OCI-LY1 (cell line): ENCODE results near the gene ZBTB7A.

Source experiments
- EZH2 ChIP-seq: fragments of 200-600 bp; sonication (generic), shearing (Covaris generic); IDR thresholded peaks from 2 replicates; pipeline ENCODE4 v1.8.0; 2017; ENCODE audit warnings: borderline replicate concordance, mixed run types, mild to moderate bottlenecking, antibody characterized with exemption, low read length, moderate library complexity, mixed read lengths
- TF ChIP-seq, protein P1 (sequence below): fragments of 200-600 bp; sonication (generic), shearing (Covaris generic); IDR thresholded peaks from 2 replicates; pipeline ENCODE4 v1.5.1; 2017; ENCODE audit warnings: mild to moderate bottlenecking, antibody characterized with exemption, low read length, moderate library complexity, mixed read lengths

DNA sequence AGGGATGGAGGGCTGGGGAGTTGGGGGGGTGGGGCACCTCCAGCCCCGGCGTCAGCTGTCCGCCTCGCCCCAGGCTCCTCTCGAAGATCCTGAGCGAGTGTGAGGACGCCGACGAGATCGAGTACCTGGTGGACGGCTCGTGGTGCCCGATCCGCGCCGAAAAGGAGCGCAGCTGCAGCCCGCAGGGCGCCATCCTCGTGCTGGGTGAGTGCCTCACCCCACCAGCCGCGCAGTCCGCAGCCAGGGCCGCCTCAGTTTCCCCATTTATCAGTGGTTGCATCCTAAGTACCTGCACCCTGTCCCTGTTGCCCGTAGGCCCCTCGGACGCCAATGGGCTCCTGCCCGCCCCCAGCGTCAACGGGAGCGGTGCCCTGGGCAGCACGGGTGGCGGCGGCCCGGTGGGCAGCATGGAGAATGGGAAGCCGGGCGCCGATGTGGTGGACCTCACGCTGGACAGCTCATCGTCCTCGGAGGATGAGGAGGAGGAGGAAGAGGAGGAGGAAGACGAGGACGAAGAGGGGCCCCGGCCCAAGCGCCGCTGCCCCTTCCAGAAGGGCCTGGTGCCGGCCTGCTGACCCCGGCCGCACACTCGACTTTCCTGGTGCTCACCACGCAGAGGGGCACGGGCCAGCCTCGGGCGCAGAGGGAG lies 29.3 kb downstream of the ZBTB7A start:
- TF ChIP-seq, protein P1, sequence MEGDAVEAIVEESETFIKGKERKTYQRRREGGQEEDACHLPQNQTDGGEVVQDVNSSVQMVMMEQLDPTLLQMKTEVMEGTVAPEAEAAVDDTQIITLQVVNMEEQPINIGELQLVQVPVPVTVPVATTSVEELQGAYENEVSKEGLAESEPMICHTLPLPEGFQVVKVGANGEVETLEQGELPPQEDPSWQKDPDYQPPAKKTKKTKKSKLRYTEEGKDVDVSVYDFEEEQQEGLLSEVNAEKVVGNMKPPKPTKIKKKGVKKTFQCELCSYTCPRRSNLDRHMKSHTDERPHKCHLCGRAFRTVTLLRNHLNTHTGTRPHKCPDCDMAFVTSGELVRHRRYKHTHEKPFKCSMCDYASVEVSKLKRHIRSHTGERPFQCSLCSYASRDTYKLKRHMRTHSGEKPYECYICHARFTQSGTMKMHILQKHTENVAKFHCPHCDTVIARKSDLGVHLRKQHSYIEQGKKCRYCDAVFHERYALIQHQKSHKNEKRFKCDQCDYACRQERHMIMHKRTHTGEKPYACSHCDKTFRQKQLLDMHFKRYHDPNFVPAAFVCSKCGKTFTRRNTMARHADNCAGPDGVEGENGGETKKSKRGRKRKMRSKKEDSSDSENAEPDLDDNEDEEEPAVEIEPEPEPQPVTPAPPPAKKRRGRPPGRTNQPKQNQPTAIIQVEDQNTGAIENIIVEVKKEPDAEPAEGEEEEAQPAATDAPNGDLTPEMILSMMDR = no peak
- no peak for TF ChIP-seq EZH2
